Measurements from ENCODE around the gene RIMKLA.

DNA sequence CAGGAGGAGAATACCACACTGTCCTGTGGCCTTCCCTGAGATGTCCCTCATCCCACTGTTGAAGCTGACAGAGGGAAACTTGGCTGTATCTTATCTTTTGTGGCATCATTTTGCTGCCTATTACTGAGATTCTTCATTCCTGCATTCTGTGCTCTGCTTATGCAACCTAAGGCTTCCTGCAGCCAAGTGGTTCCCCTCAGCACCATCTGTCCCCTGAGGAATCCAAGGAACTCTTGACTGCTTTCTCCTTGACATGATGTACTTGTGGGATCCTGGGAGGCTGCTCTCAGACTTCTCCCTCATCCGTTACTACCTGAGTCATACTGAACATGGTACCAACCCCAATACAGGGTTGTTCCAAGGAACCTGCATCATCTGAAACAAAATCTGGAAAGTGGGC is 21.1 kb upstream of the RIMKLA start:
- TF ChIP-seq, protein P1, sequence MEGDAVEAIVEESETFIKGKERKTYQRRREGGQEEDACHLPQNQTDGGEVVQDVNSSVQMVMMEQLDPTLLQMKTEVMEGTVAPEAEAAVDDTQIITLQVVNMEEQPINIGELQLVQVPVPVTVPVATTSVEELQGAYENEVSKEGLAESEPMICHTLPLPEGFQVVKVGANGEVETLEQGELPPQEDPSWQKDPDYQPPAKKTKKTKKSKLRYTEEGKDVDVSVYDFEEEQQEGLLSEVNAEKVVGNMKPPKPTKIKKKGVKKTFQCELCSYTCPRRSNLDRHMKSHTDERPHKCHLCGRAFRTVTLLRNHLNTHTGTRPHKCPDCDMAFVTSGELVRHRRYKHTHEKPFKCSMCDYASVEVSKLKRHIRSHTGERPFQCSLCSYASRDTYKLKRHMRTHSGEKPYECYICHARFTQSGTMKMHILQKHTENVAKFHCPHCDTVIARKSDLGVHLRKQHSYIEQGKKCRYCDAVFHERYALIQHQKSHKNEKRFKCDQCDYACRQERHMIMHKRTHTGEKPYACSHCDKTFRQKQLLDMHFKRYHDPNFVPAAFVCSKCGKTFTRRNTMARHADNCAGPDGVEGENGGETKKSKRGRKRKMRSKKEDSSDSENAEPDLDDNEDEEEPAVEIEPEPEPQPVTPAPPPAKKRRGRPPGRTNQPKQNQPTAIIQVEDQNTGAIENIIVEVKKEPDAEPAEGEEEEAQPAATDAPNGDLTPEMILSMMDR (IDR thresholded peaks at IDR 0.05): no peak
- TF ChIP-seq EP300 (IDR thresholded peaks at IDR 0.05) (no peak), POLR2A (IDR thresholded peaks at IDR 0.05) (no peak)

All from gastroesophageal sphincter (tissue), 3 donors.